IMR-90 (cell line): ENCODE data around the gene CDH15. TPM values are rescaled to one million over a fixed set of nuclear protein-coding genes. Genes with fewer than 3 reads are reported as not detected.

Experiments used
- ATAC-seq: fragments of 200-7000 bp; cut with Tn5 transposase; 2 replicates; pipeline ENCODE4 v1.9.1; 2020; ENCODE audit warnings: low read depth, mild to moderate bottlenecking, moderate library complexity
- BruUV-seq: library from RNA; stranded (reverse); fragments of 400-500 nt; replicated peaks from 2 replicates; lab custom pipeline; 2021; lab: Mats Ljungman, UMichigan
- CTCF ChIA-PET: fragments of 300-600 bp; formaldehyde crosslinking; extraction: SDS; loops from one replicate; lab custom pipeline; 2021; ENCODE audit warnings: antibody characterized with exemption; lab: Yijun Ruan, JAX
- POLR2A ChIA-PET: fragments of 300-600 bp; sonication (Branson Sonifier 250); formaldehyde crosslinking; loops from one replicate; lab custom pipeline; 2022; ENCODE audit warnings: antibody characterized with exemption; ENCODE audit not compliant: unreplicated experiment; lab: Charles Lee
- DNase-seq: peaks from one replicate; pipeline ENCODE4 v3.0.0; 2013
- H2AFZ ChIP-seq: replicated peaks from 2 replicates; pipeline ENCODE3; 2013; ENCODE audit warnings: low read length, mild to moderate bottlenecking; ENCODE audit not compliant: poor library complexity
- H2AK5ac ChIP-seq: 2 replicates; pipeline ENCODE4 v1.6.1; 2013; ENCODE audit warnings: low read depth, low read length, inconsistent platforms
- H2AK9ac ChIP-seq: replicated peaks from 2 replicates; pipeline ENCODE3; 2013; ENCODE audit warnings: mild to moderate bottlenecking, low read depth, low read length, moderate library complexity; ENCODE audit not compliant: poor library complexity
- H2BK120ac ChIP-seq: 2 replicates; pipeline ENCODE4 v1.6.1; 2013; ENCODE audit warnings: low read depth, low read length, inconsistent platforms
- H2BK15ac ChIP-seq: 3 replicates; pipeline ENCODE4 v1.6.1; 2013; ENCODE audit warnings: low read depth, low read length, inconsistent platforms
- H2BK20ac ChIP-seq: 2 replicates; pipeline ENCODE4 v1.6.1; 2013; ENCODE audit warnings: low read depth, mild to moderate bottlenecking, inconsistent platforms, low read length, moderate library complexity
- H2BK5ac ChIP-seq: 2 replicates; pipeline ENCODE4 v1.6.1; 2013; ENCODE audit warnings: mild to moderate bottlenecking, low read depth, low read length, inconsistent platforms; ENCODE audit not compliant: poor library complexity, severe bottlenecking
- H3K14ac ChIP-seq: replicated peaks from 2 replicates; pipeline ENCODE4 v1.6.1; 2013; ENCODE audit warnings: low read depth, low read length, inconsistent platforms
- H3K18ac ChIP-seq: 2 replicates; pipeline ENCODE4 v1.6.1; 2013; ENCODE audit warnings: low read depth, low read length, control low read depth
- H3K23ac ChIP-seq: 2 replicates; pipeline ENCODE4 v1.6.1; 2013; ENCODE audit warnings: low read depth, low read length, inconsistent platforms
- H3K27ac ChIP-seq: 2 replicates; pipeline ENCODE4 v1.5.1; 2013; ENCODE audit warnings: mild to moderate bottlenecking, control low read depth, low read length; ENCODE audit not compliant: insufficient read depth
- H3K27me3 ChIP-seq: 2 replicates; pipeline ENCODE4 v1.6.1; 2013; ENCODE audit warnings: low read length; ENCODE audit not compliant: control insufficient read depth, insufficient read depth
- H3K36me3 ChIP-seq: 2 replicates; pipeline ENCODE4 v1.6.1; 2013; ENCODE audit warnings: low read length, mixed read lengths; ENCODE audit not compliant: control insufficient read depth, insufficient read depth
- H3K4ac ChIP-seq: 2 replicates; pipeline ENCODE4 v1.6.1; 2013; ENCODE audit warnings: low read depth, low read length, inconsistent platforms
- H3K4me1 ChIP-seq: 2 replicates; pipeline ENCODE4 v1.6.1; 2013; ENCODE audit warnings: low read length, mixed read lengths; ENCODE audit not compliant: control insufficient read depth, insufficient read depth
- H3K4me2 ChIP-seq: 2 replicates; pipeline ENCODE4 v1.6.1; 2013; ENCODE audit warnings: low read depth, mild to moderate bottlenecking, control low read depth, low read length, moderate library complexity
- H3K4me3 ChIP-seq: 2 replicates; pipeline ENCODE4 v1.5.1; 2013; ENCODE audit warnings: low read depth, mild to moderate bottlenecking, control low read depth, low read length, moderate library complexity; ENCODE audit not compliant: insufficient read depth
- H3K56ac ChIP-seq: 2 replicates; pipeline ENCODE4 v1.6.1; 2013; ENCODE audit warnings: low read length, inconsistent platforms; ENCODE audit not compliant: insufficient read depth; ENCODE audit errors: extremely low read depth
- H3K79me1 ChIP-seq, 2 experiments: 2 replicates each; pipeline ENCODE4 v1.6.1; 2013; ENCODE audit warnings: low read length in 2 of 2, inconsistent platforms in 1 of 2, low read depth in 1 of 2
- H3K9ac ChIP-seq: 2 replicates; pipeline ENCODE4 v1.6.1; 2013; ENCODE audit warnings: low read depth, low read length, control low read depth
- H3K9me1 ChIP-seq: 2 replicates; pipeline ENCODE4 v1.6.1; 2013; ENCODE audit warnings: low read length, inconsistent platforms; ENCODE audit not compliant: insufficient read depth
- H3K9me3 ChIP-seq: 2 replicates; pipeline ENCODE4 v1.6.1; 2013; ENCODE audit warnings: low read length; ENCODE audit not compliant: control insufficient read depth, insufficient read depth
- H4K20me1 ChIP-seq: 2 replicates; pipeline ENCODE4 v1.6.1; 2013; ENCODE audit warnings: low read length, inconsistent platforms; ENCODE audit not compliant: insufficient read depth
- H4K5ac ChIP-seq: 2 replicates; pipeline ENCODE4 v1.6.1; 2013; ENCODE audit warnings: mild to moderate bottlenecking, low read depth, low read length, control low read depth
- H4K8ac ChIP-seq, 2 experiments: 2 replicates each; pipeline ENCODE4 v1.6.1; 2013; ENCODE audit warnings: low read depth in 2 of 2, low read length in 2 of 2, control low read depth in 1 of 2, inconsistent platforms in 1 of 2
- H4K91ac ChIP-seq: 2 replicates; pipeline ENCODE4 v1.6.1; 2013; ENCODE audit warnings: low read depth, low read length, inconsistent platforms; ENCODE audit not compliant: insufficient read depth
- CTCF ChIP-seq: conservative IDR thresholded peaks from 2 replicates; pipeline ENCODE4 v1.5.1; 2012; ENCODE audit warnings: mild to moderate bottlenecking, low read depth, low read length, improper control_type of control experiment
- MAFK ChIP-seq: IDR thresholded peaks from 2 replicates; pipeline ENCODE4 v1.6.1; 2012; ENCODE audit warnings: low read depth, low read length, improper control_type of control experiment
- MXI1 ChIP-seq: IDR thresholded peaks from 2 replicates; pipeline ENCODE4 v1.6.1; 2012; ENCODE audit warnings: low read depth, mild to moderate bottlenecking, low read length, moderate library complexity, borderline replicate concordance
- NFE2L2 ChIP-seq: fragments of 150-350 bp; IDR thresholded peaks from 2 replicates; pipeline ENCODE4 v1.6.1; 2016; ENCODE audit warnings: low read depth, mild to moderate bottlenecking, low read length
- POLR2A ChIP-seq: IDR thresholded peaks from 2 replicates; pipeline ENCODE4 v1.6.1; 2012; ENCODE audit warnings: mild to moderate bottlenecking, low read depth, low read length
- WGBS, 2 experiments: methylation state at CpG; one replicate each; pipeline versions ENCODE4 v1.1.5 to v1.1.7; 2013; ENCODE audit warnings: missing lambda C conversion rate in 2 of 2; ENCODE audit not compliant: insufficient read length in 1 of 2; ENCODE audit errors: extremely low coverage in 2 of 2; 5-methylcytosine and 5-hydroxymethylcytosine counted together
- dilution Hi-C: fragments of 300-500 bp; cut with HindIII; formaldehyde crosslinking; loops from one replicate; pipeline ENCODE4 v1.14.3; 2018; ENCODE audit warnings: low sequenced_read_pairs; ENCODE audit not compliant: unreplicated experiment
- in situ Hi-C: fragments of 300-500 bp; cut with MboI; formaldehyde crosslinking; loops from 3 replicates; pipeline ENCODE4 v1.14.3; 2019; ENCODE audit warnings: low sequenced_read_pairs, inconsistent platforms, mixed read lengths
- intact Hi-C: fragments of 100-400 bp; cut with micrococcal nuclease; formaldehyde crosslinking; loops from 2 replicates; pipeline ENCODE4 v1.10.0; 2022
- polyA plus RNA-seq, 3 experiments: library from polyadenylated mRNA; depleted of rRNA; stranded (reverse); fragments of >200 nt; gene quantifications; 2 replicates each; pipeline ENCODE4 v1.2.3, GENCODE V29; 2012; ENCODE audit warnings: low replicate concordance in 1 of 3
- total RNA-seq: library from RNA; depleted of rRNA; stranded (reverse); fragments of >200 nt; gene quantifications from 2 replicates; pipeline ENCODE4 v1.2.3, GENCODE V29; 2012
- TF ChIP-seq, protein P1 (sequence below): fragments of 150-350 bp; IDR thresholded peaks from 2 replicates; pipeline ENCODE4 v1.6.1; 2017; ENCODE audit warnings: mild to moderate bottlenecking, antibody characterized with exemption, low read length, low read depth

CDH15 gene
- total and polyA plus RNA-seq, 2 of the 4 experiments (the other 2 are of a cell fraction) = 0.18 to 0.62 TPM

GRCh38 chr16:89233678-89234490, 62.3 kb downstream of the CDH15 start:
- ChIA-PET POLR2A (no interaction called here), CTCF (no interaction called here)
- H4K91ac ChIP-seq = no peak overlapping the region
- no peak for TF ChIP-seq POLR2A
- no peak for TF ChIP-seq CTCF
- no peak for TF ChIP-seq MAFK
- TF ChIP-seq, protein P1, sequence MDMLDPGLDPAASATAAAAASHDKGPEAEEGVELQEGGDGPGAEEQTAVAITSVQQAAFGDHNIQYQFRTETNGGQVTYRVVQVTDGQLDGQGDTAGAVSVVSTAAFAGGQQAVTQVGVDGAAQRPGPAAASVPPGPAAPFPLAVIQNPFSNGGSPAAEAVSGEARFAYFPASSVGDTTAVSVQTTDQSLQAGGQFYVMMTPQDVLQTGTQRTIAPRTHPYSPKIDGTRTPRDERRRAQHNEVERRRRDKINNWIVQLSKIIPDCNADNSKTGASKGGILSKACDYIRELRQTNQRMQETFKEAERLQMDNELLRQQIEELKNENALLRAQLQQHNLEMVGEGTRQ = no peak
- TF ChIP-seq NFE2L2 = no peak
- no peak for TF ChIP-seq MXI1
- WGBS, 2 experiments = 98% methylated on average over 9 of the region's 16 CpGs; no CpG with 5 or more reads in 1 of the 2 experiments
- H2BK20ac ChIP-seq = no peak overlapping the region
- H3K4me2 ChIP-seq = no peak overlapping the region
- H3K4me3 ChIP-seq = no peak overlapping the region
- H3K18ac ChIP-seq = no peak overlapping the region
- peaks cover 48% of the 10 kb centered on the region for H3K36me3 ChIP-seq
- H2AFZ ChIP-seq = no peak overlapping the region
- dilution Hi-C loops = no loop called here
- H2BK15ac ChIP-seq = no peak overlapping the region
- no peak overlapping the region for H2BK5ac ChIP-seq
- in situ Hi-C loops = no loop called here
- no peak overlapping the region for H3K23ac ChIP-seq
- H3K56ac ChIP-seq = no peak overlapping the region
- intact Hi-C loops = no loop called here
- H3K4me1 ChIP-seq = no peaks in the 10 kb centered on the region
- H4K5ac ChIP-seq = no peak overlapping the region
- no peak overlapping the region for H3K9ac ChIP-seq
- H4K20me1 ChIP-seq = no peaks in the 10 kb centered on the region
- no peak overlapping the region for H3K4ac ChIP-seq
- no peak overlapping the region for H2AK5ac ChIP-seq
- H2AK9ac ChIP-seq = no peak overlapping the region
- no peak overlapping the region for H2BK120ac ChIP-seq
- no peak overlapping the region for H4K8ac ChIP-seq
- H3K79me1 ChIP-seq = peaks cover 15 to 30% of the 10 kb centered on the region in 2 experiments
- ATAC-seq (no peak), DNase-seq (no peak)
- 0 out of 2 replicates have a peak, but pooled peaks cover 3% of the 10 kb centered on the region for H3K9me1 ChIP-seq
- H3K27ac ChIP-seq = no peak overlapping the region
- peaks cover 22% of the 10 kb centered on the region for H3K9me3 ChIP-seq
- no peaks in the 10 kb centered on the region for H3K27me3 ChIP-seq
- no peak overlapping the region for H3K14ac ChIP-seq
- BruUV-seq = no TSS peak
